GM11168 (cell line): ENCODE data around the gene SFXN3.

Experiments used
- in situ Hi-C: fragments of 300-500 bp; cut with MboI; formaldehyde crosslinking; loops from one replicate; pipeline ENCODE4 v1.12.0; 2022; ENCODE audit warnings: low sequenced_read_pairs; ENCODE audit not compliant: unreplicated experiment

The SFXN3 gene

GRCh38 chr10:101067356-101068083 lies 36.5 kb downstream of the SFXN3 start:
- in situ Hi-C loops = no loop called here

- in situ Hi-C loops = no loop called here
Observed at GRCh38 chr10:101069441-101069840, 38.4 kb downstream of the SFXN3 start.

- in situ Hi-C loops = no loop called here
Observed at GRCh38 chr10:101070098-101070497, 39.1 kb downstream of the SFXN3 start.

GRCh38 chr10:101071267-101071884 lies 40.3 kb downstream of the SFXN3 start:
- in situ Hi-C loops = no loop called here

- in situ Hi-C loops = no loop called here
Observed at GRCh38 chr10:101071885-101072433, 40.9 kb downstream of the SFXN3 start.

DNA sequence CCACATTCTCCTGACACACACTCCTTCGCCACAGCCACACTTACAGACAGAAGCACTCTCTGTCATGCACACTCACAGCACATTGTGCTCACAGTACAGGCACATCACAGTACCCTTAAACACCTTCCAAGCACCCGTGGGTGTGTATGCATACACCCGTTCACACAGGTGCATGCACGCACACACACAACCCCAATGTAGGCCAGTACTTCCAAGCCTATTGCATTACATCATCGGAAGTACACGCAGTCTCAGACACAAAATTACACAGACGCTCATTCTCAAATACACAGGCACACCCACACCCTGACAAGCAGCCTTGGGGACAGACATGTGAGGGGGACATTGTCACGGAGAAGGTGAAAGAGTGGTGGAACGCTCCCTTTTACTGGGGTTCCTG lies 41.9 kb downstream of the SFXN3 start:
- in situ Hi-C loops = no loop called here

GRCh38 chr10:101073631-101074030 lies 42.6 kb downstream of the SFXN3 start:
- in situ Hi-C loops = no loop called here

GRCh38 chr10:101075775-101076174 lies 44.7 kb downstream of the SFXN3 start:
- in situ Hi-C loops = no loop called here

- in situ Hi-C loops = no loop called here
Observed at GRCh38 chr10:101076630-101077029, 45.6 kb downstream of the SFXN3 start.

DNA sequence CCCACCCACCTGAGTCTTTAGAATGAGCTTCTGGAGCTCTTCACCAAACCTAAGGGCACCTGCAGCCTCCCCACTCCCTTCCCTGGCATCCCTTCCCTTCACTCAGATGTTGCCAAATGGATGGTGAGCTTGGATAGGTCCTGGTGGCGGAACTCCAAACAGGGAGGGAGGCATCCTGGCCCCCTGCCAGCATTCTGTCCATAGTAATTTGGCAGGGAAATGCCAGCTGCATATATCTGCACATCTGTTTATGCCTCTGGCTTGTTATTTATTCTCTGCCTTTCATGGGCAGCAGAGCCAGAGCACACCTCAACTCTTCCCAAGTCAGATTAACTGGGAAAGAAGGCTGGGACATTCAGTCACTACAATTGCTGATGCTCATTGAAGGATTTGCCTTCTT lies 48.8 kb downstream of the SFXN3 start:
- in situ Hi-C loops = no loop called here

DNA sequence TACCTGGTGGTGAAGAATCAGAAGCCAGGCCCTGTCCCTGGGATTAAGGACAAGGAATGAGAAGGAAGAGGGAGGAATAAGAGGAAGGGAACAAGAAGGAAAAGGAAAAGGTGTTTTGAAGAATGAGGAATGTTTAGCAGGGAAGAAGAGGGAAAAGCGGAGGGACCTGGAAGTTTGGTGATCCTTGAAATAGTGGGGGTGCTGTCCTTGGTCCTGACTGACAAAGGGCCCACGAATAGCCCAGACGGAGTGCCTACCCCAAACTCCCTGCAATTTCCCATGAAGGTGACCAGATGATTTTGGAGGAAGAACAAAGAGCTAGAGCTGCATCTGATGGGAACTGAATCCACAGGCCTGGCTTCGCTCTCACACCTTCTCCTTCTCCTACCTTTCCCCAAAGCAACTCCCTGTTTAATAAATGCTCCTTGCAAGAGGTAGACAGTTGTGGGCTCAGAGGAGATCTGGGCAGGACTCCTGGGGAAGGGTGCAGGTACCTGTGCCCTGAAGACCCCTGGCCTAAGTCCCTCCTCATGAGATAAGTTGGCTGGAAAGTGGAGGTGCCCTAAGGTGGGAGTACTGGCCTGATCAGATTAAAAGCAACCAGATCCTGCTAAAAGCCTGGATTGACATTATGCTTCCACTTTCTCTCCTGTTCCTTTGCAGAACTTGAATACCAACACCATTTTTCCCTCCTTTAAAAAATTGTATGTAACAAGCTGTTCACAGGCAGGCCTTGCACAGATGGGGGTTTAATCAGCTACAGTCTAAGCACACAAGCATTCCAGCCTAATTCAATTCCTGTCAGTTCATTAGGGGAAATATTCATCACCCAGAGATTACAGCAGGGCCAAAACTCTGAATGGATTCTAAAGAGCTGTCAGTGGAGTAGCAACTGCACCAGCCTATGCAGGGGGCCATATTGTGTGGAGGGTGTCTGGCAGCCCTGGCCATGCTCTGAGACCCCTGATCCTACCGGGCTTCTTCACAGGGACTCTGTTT lies 50.2 kb downstream of the SFXN3 start:
- in situ Hi-C loops = no loop called here

DNA sequence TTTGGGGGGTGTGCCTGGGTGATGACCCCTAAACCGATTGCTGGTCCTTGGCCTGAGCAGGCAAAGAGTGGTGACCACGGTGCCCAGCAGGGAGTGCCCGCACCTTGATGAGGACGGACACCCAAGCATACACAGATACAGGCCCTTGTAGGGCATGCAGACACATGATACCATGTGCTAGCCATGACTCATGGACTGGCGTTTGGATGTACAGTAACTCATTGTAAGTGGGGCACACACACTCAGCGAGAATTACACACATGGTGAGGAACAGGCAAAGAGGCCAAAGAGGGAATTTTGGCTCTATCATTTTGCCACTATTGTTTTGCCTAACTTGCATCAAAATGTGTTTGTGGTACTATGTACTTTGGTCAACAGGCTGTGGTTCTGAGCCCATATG lies 54.8 kb downstream of the SFXN3 start:
- in situ Hi-C loops = loop anchor here (5.0 kb wide), 1 partner anchor 56 kb away; no protein-coding TSS in a partner anchor

DNA sequence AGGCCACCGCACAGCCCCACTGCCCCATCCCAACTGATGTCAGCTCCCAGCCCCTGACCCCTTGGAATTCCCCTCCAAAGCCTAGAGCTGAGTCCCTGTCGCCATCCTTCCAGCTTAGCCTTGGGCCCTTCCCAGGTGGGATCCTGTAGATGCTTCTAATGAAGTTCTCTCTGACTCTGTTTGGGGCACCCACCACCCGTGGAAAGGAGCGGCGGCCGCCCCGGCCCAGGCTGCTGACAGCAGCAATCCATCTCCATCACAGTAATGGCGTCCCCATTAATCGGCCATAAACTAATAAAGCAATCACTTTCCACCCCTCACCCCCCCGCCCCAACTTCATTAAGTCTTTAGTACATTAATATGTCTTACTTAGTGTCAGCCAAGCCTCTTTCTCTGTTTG lies 56.3 kb downstream of the SFXN3 start:
- in situ Hi-C loops = loop anchor here (5.0 kb wide), 1 partner anchor 55 kb away; no protein-coding TSS in a partner anchor

DNA sequence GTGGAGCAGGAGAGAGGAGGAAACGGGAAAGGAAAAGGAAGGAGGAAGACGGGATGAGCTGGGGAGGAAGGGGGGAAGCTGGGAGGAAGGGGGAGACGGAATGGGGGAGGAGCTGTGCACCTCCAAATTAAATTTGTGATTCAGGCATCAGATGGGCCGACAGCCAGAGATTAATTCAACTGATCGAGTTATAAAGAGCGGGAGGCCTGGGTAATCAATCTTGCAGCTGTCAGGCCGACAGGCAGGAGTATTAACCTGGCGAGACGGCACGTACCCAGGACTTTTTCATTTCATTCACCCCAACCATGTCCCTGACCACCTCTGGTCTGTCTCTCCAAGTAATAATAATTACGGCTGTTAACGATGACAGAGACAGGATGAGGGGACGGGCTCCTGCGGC lies 56.9 kb downstream of the SFXN3 start:
- in situ Hi-C loops = loop anchor here (5.0 kb wide), 1 partner anchor 54 kb away; no protein-coding TSS in a partner anchor

GRCh38 chr10:101089520-101090299 lies 58.7 kb downstream of the SFXN3 start:
- in situ Hi-C loops = loop anchor here (5.0 kb wide), 1 partner anchor 53 kb away; no protein-coding TSS in a partner anchor

DNA sequence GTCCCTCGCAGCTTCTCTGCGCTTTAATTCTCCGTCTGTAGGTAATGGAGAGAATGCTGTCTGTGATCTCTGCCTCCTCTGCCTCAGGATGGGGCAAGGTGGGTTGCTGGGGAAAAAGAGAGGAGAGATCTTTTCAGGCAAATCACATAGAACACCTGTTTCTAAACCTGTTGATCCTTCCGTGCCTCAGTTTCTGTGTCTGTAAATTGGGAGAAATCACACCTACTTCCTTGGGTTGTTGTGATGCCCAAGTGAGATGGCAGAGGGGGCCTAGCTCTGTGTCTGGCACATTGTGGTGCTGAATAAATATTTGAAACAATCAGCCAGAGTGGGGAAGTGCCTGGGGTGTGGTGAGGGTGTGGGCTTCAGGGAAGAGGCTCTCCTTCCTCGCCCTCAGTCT lies 59.6 kb downstream of the SFXN3 start:
- in situ Hi-C loops = no loop called here
